Cortex of kidney (tissue), 1 donor: ENCODE results near the gene FCGR3B.
"Not testable (repeated sequence)": the region's sequence is repeated elsewhere in the genome, so short reads cannot be mapped to it uniquely, and the experiment has no call there.

Source experiments
- DNase-seq: peaks from one replicate; lab custom pipeline; 2025; lab: John Stamatoyannopoulos, UW

Gene FCGR3B

DNA sequence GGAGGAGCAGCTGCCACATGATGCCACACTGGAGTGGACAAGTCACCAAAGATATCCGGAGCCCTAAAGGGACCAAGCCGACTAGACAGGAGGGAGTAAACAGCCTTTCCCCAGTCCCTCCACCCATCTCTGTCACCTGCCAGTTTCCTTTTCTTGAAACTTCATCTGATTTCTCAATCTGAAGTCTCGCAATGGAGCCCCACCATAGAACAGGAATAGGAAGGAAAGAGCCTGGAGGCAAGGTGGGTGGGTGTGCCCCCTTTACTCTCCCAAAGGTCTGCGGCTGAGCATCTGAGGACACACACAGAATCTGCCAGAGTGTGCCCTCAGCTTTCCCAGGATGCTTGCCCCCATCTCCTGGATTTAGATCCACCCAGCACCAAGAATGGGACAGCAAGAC lies at the start of gene FCGR3B:
Gene FCGR3B (minus strand): TSS at position 101 of the 400 bp plus-strand sequence. CDS start 82 bp downstream, at position 19.
- no peak for DNase-seq

DNA sequence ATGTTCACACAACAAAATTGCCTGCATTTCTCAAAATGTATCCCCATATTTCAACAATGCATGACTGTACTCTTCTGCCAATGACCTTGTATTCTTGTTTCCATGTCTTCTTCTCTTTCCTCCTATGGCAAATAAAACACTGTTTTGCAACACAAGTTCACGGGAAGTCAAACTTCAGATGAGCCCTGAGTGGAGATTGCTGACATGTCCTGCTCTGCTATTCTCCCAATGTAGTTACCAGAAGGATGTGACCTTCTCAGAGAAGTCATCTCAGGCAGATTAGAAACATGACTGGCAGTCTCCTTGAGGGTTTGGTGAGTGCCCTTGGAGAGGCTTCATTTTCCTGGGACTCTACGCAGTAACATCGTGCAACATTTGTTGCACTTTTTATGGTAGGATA lies 47.5 kb upstream of the FCGR3B start:
- no peak for DNase-seq

DNA sequence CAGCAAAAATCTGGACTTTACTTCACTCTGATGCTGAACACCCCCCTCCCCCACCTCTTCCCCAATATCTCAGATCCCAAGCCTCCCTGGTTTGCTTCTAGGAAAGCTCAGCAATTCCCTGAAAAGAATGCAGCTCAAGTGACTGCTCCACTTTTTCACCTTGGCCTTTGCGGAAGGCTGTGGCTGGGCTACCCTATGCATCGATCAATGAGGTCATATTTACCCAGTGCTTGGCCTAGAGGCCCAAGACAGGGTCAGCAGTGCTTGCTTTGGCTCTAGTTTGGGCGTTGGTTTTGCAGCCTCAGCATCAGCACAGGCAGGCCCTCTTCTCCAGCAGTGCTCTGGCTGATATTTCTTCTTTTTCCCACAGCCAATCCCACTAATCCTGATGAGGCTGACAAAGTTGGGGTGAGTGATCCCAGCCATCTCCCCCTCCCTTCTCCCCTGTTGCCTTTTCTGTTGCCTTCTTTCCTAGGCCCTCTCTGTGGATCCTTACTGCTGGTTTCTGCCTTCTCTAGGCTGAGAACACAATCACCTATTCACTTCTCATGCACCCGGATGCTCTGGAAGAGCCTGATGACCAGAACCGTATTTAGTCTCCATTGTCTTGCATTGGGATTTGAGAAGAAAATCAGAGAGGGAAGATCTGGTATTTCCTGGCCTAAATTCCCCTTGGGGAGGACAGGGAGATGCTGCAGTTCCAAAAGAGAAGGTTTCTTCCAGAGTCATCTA lies 46.1 kb upstream of the FCGR3B start:
- DNase-seq = no peak

DNA sequence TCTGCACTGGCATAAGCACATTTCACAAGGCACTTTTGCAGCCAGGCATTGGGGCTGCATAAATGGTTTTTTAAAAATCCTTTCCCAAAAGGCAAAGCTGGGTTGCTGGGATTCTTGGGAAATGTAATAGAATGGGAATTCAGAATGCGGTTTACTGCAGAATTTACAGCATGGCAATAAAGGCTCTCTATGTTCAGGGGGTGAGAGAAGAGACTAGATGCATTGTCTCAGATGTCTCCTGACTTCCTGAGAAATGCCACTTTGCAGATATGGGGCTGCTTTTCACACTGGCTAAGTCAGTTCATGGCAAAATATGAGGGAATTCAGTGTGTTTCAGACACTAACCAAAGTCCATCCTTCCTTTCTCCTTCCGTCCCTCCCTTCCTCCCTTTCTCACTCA lies 45.5 kb upstream of the FCGR3B start:
- no peak for DNase-seq

DNA sequence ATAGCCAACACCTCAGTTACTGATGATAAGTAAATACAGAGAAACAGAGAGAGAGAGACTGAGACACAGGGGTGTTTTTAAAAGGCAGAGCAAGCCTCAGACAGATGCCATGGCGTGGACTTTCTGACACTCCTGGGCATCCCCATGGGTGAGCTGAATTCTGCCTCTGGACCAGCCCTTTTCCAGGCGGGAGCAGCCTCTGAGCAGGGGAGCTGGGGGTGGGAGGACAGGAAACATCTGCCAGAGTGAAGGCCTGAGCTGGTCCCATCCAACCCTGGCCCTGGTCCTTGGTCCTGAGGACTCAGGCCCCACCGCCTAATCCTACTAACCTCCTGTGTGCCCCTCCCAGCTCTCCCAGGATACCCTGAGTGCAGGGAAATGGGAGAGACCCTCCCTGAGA lies 43.9 kb upstream of the FCGR3B start:
- DNase-seq = not testable (repeated sequence)

DNA sequence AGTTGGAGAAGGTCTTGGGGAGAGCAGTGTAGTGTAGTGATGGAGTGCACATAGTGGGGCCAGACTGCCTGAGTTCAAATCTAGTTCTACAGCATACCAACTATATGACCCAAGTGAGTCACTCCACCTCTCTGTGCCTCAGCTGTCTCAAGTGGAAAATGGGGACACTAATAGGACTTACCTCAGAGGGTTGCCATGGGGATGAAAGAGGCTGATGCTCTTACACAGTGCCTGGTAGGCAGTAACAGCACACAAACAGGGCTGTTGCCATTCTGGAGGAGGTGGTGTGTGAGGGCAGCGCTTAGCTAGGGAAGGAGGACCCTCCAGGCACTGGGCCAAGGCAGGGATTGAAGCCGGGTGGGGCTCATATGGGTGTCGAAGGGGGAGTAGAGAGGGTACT lies 43.5 kb upstream of the FCGR3B start:
- DNase-seq = not testable (repeated sequence)

DNA sequence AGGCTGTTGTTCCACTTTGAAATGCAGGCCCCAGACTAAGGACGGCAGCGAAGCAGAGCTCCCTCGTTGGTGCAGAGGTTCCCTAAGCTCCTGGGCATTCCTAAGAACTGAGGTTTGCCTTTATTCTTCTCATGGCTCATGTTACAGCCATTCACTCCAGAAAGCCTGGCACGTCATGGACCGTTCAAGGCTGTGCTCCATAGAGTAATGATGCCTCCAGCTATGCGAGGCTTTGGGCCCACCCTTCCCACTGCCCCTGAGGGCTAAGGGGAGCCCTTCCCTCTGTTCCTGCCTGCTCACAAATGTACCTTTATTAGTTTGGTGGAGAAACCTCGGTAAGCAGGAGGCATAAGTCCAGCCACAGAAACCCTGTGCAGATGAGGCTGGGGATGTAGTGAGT lies 42.5 kb upstream of the FCGR3B start:
- DNase-seq = not testable (repeated sequence)

DNA sequence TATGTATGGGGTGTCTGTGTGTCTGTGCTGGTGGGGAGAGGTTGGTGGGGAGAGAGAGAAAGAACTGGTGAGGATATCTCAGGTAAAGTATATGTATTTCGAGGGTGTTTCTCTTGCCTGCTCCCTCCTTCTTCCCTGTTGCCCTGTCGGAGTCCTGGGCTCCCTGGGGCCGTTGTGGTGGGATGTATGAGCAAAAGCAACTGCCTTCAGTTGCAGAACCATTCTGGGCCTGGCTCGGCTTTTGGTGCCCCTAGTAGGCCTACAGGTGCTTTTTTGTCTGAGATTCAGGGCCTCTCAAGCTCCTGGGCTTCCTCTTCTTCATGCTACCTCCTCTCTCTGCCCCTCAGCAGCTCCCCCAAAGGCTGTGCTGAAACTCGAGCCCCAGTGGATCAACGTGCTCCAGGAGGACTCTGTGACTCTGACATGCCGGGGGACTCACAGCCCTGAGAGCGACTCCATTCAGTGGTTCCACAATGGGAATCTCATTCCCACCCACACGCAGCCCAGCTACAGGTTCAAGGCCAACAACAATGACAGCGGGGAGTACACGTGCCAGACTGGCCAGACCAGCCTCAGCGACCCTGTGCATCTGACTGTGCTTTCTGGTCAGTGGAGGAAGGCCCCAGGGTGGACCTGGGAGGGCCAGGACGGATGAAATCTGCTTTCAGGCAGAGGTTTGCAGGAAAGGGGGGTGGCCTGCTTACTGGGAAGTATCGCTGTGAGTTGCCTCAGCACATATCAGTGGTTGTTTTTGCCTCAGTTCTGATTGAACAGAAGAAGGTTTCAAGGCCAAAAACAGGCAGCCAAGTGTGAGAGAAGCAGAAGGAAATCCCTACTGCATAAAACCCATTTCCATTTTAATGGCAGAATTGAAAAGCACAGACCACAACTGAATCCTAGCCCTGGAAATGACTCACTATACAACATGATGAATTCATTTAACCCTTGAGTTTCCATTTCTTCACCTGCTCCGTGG lies 40.4 kb upstream of the FCGR3B start:
- DNase-seq = not testable (repeated sequence)

DNA sequence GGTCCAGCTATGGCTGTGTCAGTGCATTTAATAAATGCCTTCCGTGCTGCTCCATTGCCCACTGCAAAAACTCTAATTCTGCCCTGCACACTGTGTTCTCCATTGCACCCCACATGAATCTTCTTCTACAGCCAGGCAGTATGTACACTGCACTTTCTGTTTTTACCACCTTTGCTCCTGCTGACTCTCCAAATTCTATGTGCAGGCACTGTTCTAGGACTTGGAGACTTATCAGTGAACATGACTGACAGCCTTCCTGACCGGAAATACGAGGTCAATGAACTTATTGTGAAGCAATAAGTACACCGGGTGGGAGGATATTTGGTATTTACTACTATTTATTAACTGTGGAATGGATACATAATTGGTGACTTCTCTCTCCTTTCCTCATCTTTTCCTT lies 33.7 kb upstream of the FCGR3B start:
- not testable (repeated sequence) for DNase-seq

DNA sequence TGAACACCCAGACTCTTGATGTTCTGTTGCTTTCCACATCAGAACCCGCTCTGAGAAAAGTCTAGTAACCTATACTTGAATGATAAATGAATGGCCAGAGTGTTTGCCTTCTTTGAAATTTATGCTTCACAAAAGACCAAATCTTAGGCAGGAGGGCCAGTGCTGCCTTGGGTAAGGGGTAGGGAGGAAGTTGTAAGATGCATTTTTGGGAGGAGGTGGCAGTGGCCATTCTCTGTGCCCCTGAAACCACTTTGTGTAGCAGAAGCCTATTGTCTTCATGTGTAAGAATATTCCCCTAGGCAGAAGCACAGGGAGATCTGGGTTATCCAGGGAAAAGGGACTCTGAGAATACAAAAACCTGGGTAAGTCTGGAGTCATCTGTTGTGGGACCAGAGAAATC lies 32.6 kb upstream of the FCGR3B start:
- DNase-seq = not testable (repeated sequence)

DNA sequence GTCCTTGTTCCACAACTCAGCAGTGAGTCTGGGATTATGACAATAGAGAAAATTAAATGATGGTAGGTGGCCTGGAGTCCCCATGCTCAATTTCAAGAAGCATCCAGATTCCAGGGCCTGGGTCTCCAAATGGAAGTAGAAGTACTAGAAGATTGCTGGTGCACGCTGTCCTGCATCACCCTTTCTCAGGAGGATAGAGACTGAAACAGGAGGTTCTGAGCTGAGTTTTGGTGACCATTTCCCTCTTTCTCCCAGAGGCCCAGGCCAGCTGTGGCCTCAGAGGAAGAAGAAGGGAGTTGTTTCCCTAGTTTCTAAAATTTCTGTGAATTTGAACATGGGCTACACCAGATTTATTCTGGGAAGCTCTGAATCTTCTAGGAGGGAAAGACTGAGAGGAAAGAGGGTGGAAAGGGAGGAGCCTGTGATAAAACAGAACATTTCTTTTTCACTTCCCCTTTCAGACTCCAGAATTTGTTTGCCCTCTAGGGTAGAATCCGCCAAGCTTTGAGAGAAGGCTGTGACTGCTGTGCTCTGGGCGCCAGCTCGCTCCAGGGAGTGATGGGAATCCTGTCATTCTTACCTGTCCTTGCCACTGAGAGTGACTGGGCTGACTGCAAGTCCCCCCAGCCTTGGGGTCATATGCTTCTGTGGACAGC lies 31.8 kb upstream of the FCGR3B start, which contains the start of gene FCGR2B:
Gene FCGR2B (plus strand): TSS at position 460 of the 656 bp plus-strand sequence. CDS start 99 bp downstream, at position 559.
- not testable (repeated sequence) for DNase-seq

DNA sequence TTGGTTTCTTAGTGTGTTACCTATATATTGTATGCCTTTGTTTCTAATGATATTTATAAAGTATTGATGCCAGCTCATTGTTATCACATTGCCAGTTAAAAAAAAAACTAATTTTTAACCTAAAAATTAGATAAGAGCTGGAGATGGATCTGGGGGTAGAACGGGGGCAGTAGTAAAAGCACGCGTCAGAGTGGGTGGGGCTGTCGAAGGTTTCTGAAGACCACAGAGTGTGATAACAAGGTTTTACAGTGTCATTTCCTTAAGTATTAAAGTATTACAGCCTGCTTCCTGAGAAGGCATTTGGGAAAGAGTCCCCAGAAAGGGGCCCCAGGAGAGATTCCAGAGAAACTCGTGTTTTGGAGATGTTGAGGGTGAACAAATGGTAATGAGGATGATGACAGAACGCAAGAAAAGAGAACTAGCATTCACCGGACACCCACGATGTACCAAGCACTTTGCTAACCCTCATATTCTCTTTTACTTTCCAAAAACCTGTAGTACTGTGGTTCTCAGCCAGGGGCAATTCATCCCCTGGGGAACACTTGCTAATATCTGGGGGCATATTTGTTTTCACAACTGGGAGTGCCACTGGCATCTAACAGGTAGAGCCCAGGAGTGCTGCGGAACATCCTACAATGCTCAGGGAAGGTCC lies 30.8 kb upstream of the FCGR3B start:
- not testable (repeated sequence) for DNase-seq

DNA sequence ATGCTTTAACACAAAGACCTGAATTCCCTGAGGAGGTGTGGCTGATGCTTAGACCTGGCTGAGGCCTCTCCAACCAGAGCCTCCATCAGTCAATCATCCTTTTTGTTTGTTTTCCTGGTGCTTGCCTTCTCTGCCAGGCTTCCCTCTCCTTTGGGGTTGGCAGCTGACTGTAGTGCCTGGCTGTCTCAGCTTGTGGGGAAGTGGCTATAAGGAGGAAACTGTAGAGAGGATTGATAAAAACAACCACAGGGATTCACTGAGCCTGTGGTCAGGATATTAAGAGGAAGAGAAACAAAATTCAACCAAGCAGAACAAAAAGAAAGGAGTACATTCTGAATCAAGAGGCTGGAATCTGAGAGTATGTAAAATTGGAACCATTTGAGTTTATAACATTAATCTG lies 27.5 kb upstream of the FCGR3B start:
- DNase-seq = not testable (repeated sequence)

DNA sequence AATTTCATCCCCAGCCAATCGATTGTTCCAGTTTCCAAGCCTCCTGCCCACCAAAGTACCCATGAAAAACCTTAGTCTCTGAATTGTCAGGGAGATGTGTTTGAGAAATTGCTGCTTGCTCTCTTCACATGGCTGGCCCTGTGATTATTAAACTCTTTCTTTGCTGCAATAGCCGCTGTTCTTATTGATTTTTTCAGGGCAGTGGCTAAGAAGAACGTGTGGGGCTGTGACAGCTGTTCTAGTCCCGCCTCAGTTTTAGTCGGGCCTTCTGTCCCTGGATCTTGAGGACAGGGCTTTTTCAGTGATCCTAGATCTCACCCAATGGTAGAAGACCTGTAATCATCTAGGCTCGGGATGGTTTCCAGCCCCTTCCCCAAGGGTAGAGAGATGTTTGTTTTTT lies 23.0 kb upstream of the FCGR3B start:
- DNase-seq = not testable (repeated sequence)

DNA sequence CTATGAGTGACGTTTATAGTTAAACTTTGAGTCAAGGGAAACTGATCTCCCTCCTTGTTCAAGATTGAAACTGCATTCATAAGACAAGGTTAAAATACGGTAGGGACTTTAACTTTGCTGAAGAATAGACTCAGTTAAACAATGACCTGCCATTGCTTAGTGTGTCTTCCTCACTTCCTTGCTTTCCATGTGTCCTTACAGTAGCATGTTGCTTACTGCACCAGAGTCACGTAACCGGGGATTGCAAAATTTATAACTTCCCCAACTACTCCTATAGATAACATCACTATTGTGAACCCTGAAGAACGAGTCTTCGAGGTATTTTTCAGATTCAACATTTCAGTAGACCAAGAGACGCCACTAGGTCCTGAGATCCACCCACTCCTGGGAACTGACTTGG lies 22.6 kb upstream of the FCGR3B start:
- not testable (repeated sequence) for DNase-seq

DNA sequence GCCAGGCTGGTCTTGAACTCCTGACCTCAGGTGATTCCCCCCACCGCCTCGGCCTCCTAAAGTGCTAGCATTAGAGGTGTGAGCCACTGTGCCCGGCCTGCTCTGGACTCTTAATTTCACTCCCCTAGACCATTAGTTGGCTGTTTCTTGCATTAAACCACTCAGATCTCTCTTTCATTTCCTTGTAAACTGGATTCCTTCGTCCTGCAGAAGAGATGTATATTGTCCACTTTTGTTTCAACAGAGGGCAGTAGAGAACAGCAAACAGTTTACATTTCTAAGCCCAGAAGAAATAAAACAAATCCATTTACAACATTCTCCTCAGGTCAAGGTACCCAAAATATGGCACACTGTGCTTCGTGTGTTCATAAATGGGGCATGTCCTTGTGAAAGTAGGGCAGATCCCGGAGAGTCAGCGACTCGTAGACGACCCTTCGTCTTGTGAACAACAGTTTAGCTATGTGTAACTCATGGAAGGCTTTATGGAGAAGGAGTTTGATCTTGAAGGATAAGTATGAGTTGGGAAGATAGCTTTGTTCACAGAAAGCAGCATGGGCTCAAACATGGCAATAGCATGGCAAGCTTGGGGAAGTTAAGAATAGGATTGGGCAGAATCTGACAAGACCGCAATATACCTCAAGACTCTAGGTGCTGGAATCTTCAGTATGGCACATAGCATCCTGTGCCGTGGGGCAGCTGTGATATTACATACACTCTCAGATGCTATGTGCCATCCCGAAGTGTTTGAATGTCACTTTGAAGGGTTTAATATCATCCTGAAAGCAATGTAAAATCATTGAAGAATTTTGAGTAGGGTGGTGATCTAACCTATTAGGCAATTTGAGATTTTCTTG lies 16.8 kb upstream of the FCGR3B start:
- DNase-seq = not testable (repeated sequence)

DNA sequence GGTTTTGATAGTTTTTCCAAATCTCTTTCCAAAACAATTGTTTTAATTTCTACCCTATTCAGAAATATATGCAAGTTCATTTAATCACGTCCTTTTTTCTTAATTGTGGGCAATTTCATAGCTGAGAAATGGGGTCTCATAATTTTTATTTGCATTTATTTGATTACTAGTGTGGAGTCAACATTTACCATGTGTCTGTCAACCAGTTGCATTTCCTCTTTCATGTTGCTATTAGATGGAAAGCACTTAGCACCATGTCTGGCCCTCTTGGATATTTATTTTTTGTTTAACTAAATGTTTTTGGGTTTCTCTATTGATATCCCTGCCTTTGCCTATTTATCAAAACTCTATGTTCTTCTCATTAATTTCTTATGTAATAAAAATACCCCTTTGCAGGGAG lies 13.9 kb upstream of the FCGR3B start:
- DNase-seq = not testable (repeated sequence)

DNA sequence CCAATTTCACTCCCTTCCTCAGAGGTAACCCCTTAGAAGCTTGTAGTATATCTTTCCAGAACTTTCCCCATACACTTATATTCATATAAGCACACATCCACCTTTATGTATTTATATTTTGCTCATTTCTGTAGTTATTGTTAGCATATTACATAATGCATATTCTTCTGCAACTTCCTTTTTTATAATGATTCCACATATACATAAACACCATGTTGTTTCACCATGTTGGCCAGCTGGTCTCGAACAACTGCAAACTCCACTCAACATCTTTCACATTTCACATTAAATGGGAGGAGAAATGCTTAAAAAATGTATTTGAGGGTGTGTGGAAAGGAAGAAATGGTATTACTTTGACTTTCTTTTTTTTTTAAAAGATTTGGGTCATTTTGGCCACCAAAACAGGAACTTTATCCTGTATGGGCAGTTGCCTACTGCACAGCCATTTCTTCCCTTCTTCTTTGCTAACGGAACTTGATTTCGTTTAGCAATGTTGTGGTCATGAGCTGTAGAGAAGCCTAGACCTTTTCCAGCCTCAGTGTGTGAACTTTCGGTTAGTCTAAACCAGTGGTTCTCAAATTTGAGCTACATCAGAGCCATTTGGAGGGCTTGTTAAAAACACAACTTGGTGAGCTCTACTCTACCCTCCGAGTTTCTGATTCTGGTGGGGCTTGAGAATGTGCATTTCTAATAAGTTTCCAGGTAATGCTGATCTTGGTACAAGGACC lies 12.7 kb upstream of the FCGR3B start:
- DNase-seq = not testable (repeated sequence)

DNA sequence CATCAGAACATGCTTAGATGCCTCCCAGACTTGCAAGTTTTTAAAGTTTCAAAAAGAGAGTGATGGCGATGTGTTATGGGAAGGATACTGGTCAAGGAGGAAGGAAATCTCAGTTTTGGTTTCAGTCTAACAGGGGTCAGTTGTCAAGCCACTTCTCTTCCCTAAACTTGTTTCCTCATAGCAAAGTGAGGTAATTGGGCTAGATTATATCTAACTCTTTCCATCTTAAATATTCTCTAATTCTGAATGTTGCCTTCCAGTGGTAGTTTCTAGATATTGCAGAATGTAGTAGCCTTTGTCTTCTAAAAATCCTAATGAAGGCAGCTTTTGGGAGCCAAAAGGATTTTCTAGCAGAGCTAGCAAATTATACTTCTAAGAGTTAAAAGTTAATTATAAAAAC lies 11.7 kb upstream of the FCGR3B start:
- DNase-seq = not testable (repeated sequence)

DNA sequence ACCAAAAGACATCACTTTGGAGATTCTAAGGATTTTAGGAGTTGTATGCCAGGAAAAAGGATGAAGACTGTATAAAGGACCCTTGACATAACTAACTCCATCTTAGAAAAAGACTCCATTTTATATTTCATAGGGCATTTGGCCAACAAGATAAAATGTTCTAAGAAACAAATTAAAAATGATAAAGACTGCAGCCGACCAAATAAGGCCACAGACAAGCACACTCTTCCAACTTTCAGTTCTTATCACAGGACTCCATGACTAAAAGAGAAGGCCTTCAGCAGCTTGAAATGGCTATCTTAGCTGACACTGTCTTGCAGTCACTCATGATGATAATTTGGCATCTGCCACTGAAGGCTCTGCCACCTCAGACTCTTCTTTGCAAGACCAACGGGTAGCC lies 8.2 kb upstream of the FCGR3B start:
- DNase-seq = not testable (repeated sequence)
